Measurements from ENCODE around the gene BCKDHB.

The BCKDHB gene

DNA sequence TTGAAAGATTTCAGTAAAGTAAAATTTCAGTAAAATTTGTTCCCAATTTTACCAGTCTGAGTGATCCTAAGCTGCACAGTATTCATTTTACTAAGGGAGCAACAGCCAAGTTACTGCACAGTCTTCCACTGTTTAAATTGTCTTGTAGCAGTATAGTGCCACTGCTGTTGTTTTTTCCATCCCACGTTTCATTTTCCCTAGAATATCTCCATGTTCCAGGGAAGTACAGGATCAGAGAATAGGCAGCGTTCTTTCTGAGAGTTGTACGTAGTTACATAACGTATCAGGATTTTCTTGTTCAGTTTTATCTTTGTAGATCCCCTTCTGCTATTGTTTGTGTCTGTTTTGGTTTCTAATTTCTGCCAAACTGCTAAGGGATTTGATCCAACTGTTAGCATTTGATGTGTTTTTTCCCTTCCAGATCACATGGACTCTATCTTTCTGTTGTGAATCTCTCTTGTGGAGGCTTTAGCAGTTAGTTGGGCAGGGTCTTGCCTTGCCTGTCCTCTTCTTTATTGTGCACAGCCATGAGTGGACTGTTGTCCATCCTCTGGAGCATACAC, 38.4 kb downstream of the BCKDHB start:
- no peak for DNase-seq
- in situ Hi-C loops (cut with HindIII; ENCODE audit: low pct_ligation_motif_present, low pct_unique_long_range_greater_than_20kb, low sequenced_read_pairs), result no loop called here

DNA sequence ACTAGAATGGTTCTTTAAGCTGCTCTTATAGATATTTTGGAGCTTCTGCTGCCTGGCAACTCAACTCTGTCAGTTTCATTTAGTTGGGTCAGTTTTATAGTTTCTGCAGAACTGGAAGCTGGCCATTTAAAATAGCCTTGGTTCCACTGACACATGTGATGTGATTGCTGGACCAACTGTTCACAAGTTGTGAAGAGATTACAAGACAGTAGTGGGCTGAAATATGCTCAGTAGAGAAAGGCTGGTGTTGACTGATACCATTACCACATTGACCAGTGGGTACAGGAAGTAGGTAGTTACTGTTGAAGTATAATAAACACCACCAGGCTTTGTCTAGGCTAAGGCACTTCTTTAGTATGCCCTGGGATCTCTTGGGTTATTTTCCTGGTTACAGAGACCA, 39.0 kb downstream of the BCKDHB start:
- in situ Hi-C loops (cut with HindIII; ENCODE audit: low pct_ligation_motif_present, low pct_unique_long_range_greater_than_20kb, low sequenced_read_pairs), result no loop called here
- DNase-seq, result no peak

GRCh38 chr6:80145921-80146320, 39.5 kb downstream of the BCKDHB start:
- DNase-seq, result no peak
- in situ Hi-C loops (cut with HindIII; ENCODE audit: low pct_ligation_motif_present, low pct_unique_long_range_greater_than_20kb, low sequenced_read_pairs), result no loop called here

DNA sequence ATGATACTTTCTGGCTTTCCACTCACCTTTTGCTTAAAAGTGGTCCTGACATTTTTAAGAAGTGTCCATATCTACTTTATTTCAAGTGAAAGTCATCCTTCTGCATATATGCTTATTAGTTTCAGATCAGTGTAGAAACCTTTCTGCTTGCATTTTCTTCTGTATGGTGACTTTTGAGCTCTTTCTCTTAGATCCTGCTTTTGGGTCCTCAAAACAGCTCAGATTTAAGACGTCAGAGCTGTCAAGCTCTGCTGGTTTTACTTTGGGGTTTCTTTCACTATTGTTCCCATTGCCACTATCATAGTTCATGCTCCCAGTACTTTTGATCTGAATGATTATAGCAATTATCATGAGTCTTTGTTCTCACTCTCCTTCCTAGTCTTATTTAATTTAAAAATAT, 41.7 kb downstream of the BCKDHB start:
- no peak for DNase-seq
- in situ Hi-C loops (cut with HindIII; ENCODE audit: low pct_ligation_motif_present, low pct_unique_long_range_greater_than_20kb, low sequenced_read_pairs), result no loop called here

DNA sequence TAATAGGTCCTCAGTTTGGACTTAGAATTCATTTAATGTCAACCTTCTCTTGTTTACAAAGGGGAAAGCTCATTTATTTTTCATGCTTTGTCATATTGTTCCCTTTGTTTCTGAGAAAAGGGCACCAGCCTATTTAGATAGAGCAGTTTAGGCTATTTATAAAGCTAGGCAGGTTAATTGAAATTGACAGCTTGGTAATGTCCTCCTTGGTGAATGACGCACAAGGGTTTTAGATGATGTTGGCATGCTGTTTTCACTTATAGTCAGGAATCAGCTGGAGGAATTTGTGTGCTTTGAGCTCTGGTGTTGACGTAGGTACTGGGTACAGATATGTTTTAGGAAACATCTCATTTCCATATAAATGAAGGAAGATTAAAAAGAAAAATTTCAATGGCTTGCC, 45.2 kb downstream of the BCKDHB start:
- in situ Hi-C loops (cut with HindIII; ENCODE audit: low pct_ligation_motif_present, low pct_unique_long_range_greater_than_20kb, low sequenced_read_pairs), result no loop called here
- no peak for DNase-seq

- in situ Hi-C loops (cut with HindIII; ENCODE audit: low pct_ligation_motif_present, low pct_unique_long_range_greater_than_20kb, low sequenced_read_pairs), result no loop called here
- no peak for DNase-seq
These were observed 47.7 kb downstream of the BCKDHB start for GRCh38 chr6:80154160-80154559.

- no peak for DNase-seq
These were observed 49.8 kb downstream of the BCKDHB start for GRCh38 chr6:80156221-80156620.

DNA sequence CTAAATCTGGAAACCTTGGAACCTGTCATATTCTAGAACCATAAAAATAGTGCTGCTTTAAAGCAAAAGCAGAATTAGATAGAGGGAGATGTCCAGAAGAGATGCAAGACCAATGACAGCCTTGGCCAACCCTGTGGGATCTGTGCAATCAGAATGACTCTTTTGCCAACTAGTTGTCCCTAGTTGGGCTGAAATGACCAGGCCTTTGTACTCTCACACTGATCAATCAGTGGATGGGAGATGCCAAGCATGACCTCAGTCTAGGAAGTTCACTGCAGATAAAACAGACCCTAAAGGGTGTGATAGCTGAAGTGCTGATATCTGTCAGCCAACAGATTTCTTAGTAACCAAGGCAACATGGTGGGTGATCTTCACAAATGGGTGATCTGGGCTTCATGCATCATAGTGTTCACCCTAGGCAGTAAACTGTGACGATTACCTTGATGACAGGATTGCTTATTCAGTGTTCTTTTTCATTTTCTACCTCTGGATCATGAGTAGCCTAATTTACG, 52.1 kb downstream of the BCKDHB start:
- in situ Hi-C loops (cut with HindIII; ENCODE audit: low pct_ligation_motif_present, low pct_unique_long_range_greater_than_20kb, low sequenced_read_pairs), result no loop called here
- DNase-seq, result no peak

More at GRCh38 chr6:80156221-80156620, 49.8 kb downstream of the BCKDHB start:
- in situ Hi-C loops (cut with HindIII; ENCODE audit: low pct_ligation_motif_present, low pct_unique_long_range_greater_than_20kb, low sequenced_read_pairs), result no loop called here

DNA sequence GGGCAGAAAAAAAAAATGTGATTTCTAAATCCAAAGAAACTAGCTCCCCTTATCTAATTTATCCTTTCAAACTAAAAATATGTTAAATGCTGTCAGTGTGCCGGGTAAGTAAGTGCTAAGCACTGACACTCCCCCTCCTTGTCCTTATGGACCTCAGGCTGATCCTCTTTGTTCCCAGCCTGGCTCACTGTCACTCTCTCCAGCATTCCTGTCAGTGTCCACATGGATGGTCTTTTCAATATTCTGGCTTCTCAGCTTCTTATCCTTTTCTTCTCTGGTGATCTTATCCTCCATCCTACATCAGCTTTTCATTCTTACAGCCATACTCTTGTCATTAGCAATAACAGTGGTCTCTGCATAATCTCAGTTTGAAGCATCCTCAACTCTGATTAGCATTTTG, 55.0 kb downstream of the BCKDHB start:
- no peak for DNase-seq
- in situ Hi-C loops (cut with HindIII; ENCODE audit: low pct_ligation_motif_present, low pct_unique_long_range_greater_than_20kb, low sequenced_read_pairs), result no loop called here

- in situ Hi-C loops (cut with HindIII; ENCODE audit: low pct_ligation_motif_present, low pct_unique_long_range_greater_than_20kb, low sequenced_read_pairs), result no loop called here
- DNase-seq, result peak; percentile 72
These were observed 57.3 kb downstream of the BCKDHB start for GRCh38 chr6:80163754-80164187.

DNA sequence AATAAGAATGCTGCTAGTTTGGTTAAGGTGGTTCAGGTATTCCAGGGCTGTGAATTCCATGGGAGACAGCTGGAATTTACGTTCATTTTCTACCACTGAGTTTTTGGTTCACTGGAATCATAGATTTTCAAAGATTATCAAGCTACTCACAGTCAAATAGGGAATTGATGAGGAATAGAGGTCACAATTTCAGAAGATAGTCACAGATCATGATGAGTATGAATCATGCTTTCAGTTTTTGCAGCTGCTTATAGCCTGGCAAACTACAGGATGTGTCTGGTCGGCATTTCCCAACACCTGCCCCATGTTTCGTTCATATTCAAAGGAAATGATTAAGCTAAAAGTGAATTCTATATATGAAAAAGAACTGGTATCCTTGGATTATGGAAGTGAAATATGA, 58.7 kb downstream of the BCKDHB start:
- DNase-seq, result peak; percentile 30

GRCh38 chr6:80165819-80166218, 59.3 kb downstream of the BCKDHB start:
- DNase-seq, result no peak
- in situ Hi-C loops (cut with HindIII; ENCODE audit: low pct_ligation_motif_present, low pct_unique_long_range_greater_than_20kb, low sequenced_read_pairs), result no loop called here

More for the DNA sequence above, 58.7 kb downstream of the BCKDHB start:
- in situ Hi-C loops (cut with HindIII; ENCODE audit: low pct_ligation_motif_present, low pct_unique_long_range_greater_than_20kb, low sequenced_read_pairs), result no loop called here

- in situ Hi-C loops (cut with HindIII; ENCODE audit: low pct_ligation_motif_present, low pct_unique_long_range_greater_than_20kb, low sequenced_read_pairs), result no loop called here
- DNase-seq, result no peak
These were observed 64.0 kb downstream of the BCKDHB start for GRCh38 chr6:80170433-80170832.

DNA sequence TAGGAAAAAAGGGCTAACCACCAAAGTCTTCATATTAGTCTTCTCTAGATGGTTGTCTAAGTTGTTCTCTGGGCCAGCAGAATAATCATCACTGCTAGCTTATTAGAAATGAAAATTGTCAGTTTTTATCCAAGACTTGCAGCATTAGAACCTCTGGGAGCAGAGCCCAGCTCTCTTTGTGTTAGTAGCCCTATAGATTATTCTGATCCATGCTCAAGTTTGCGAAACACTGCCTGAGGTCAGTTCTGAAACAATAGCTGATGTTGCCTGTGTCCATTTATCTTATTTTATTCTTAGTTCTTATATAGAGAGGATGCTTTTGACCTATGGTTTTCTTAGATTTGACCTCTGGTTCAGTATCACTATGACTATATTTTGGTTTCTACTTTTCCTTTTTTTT, 66.9 kb downstream of the BCKDHB start:
- DNase-seq, result no peak
- in situ Hi-C loops (cut with HindIII; ENCODE audit: low pct_ligation_motif_present, low pct_unique_long_range_greater_than_20kb, low sequenced_read_pairs), result no loop called here

DNA sequence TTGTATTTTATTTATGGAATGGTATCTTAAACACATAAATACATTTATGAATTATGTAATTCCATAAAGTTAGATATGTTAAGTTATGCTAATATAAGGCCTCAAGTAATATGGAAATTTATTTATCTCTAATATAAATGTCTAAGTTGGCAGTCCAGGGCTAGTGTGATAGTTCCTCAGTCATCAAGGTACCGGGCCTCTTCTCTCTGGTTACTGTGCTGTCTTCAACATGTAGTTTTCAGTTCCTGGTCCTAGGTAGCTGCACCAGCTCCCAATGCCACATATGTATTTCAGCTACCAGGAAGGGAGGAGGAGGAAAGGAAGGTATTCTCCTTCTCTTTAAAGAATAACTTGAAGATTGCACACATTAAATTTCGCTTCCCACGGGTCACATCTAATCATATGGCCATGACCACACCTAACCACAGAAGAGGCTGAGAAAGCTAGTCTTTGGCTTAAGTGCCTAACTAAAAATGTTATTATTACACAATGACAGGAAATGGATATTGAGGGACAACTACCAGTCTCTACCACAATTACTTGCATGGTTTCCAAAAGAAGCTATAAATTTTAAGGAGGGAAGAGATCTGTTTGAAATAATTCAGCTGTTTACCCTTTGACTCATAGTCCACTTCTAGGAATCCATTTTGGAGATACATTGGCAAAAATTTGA, 68.6 kb downstream of the BCKDHB start:
- no peak for DNase-seq
- in situ Hi-C loops (cut with HindIII; ENCODE audit: low pct_ligation_motif_present, low pct_unique_long_range_greater_than_20kb, low sequenced_read_pairs), result no loop called here

DNA sequence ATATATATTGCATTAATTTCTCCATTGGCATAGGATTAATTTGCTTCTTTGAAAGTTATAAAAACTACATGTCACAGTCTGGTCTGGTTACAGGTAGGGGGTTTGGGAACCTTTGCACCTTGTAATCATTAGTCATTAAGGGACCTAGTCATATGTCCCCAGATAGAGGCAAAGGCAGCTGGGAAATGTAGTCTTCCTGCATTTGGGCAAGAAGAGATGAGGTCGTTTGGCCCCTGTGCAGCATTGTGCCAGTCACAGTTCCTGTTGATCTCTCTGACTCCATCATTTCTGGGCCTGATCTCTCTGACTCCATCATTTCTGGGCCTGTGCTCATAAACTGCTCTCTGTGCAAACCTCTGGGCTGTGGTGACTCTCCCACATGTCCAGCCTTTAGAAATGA, 73.2 kb downstream of the BCKDHB start:
- in situ Hi-C loops (cut with HindIII; ENCODE audit: low pct_ligation_motif_present, low pct_unique_long_range_greater_than_20kb, low sequenced_read_pairs), result no loop called here
- peak; percentile 13 for DNase-seq

DNA sequence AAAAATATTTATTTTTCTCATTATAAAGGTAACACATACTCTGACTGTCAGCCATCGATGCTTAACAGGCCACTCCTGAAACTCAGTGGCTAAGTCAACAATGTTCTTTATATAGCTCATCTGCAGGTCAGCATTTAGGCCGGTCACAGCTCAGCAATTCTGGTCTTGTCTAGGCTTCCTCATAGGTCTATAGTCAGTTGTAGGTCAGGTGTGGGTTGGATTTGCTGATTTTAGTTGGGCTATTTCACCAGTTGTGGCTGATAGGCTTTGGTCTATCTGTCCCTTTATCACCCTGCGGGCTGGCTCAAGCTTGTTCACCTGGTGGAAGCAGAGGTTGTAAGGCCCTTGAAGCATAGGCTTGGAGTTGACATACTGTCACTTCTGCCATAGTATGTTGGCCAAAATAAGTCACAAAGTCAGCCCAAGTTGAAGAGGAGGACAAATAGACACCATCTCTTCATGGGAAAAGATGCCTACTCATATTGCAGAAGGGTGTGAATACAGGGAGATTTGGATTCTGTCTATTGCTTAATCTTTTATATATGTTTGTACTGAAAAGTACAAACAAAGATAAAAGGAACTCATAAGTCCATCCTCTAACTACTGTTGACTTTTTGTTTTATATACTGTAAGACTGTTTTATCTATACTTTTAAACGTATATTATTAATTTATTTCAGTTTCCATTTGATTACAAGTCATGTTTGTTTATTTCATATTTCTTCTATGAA, 75.0 kb downstream of the BCKDHB start:
- DNase-seq, result no peak
- in situ Hi-C loops (cut with HindIII; ENCODE audit: low pct_ligation_motif_present, low pct_unique_long_range_greater_than_20kb, low sequenced_read_pairs), result no loop called here

DNA sequence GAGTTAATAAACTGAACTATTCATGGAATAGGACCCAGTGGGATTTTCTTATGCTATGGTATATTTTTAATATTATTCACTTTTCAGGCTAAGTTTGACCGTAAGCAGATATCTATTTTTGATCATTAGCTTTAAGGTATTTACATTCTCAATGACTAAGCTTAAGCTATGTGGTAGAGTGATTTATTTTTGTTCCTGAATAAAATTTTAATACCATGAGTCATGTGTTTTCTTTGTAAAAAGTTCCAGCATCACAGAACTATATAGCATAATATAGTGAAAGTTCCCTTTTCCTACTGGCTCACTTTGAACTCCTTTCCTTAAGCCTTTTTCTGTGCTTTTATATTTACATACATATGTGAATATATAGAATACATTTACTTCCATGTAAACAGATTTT, 75.8 kb downstream of the BCKDHB start:
- peak; percentile 54 for DNase-seq
- in situ Hi-C loops (cut with HindIII; ENCODE audit: low pct_ligation_motif_present, low pct_unique_long_range_greater_than_20kb, low sequenced_read_pairs), result no loop called here

GRCh38 chr6:80183019-80183795, 76.7 kb downstream of the BCKDHB start:
- peak; percentile 36 for DNase-seq
- in situ Hi-C loops (cut with HindIII; ENCODE audit: low pct_ligation_motif_present, low pct_unique_long_range_greater_than_20kb, low sequenced_read_pairs), result no loop called here
